Activated CD4-positive, alpha-beta T cell treated with anti-CD3 and anti-CD28 coated beads for 24 hours (primary cell): ENCODE measurements around the gene SNURF.
"Not testable (repeated sequence)": the region's sequence is repeated elsewhere in the genome, so short reads cannot be mapped to it uniquely, and the experiment has no call there.

Experiments
- DNase-seq, 2 donors: peaks; one replicate each; pipeline ENCODE4 v3.0.0-alpha.2; 2020; ENCODE audit warnings: low read depth in 2 of 2

Gene SNURF

GRCh38 chr15:24971052-24971451 lies 16.3 kb downstream of the SNURF start:
- DNase-seq, result no peak

GRCh38 chr15:24971772-24972171 lies 17.0 kb downstream of the SNURF start:
- no peak for DNase-seq

GRCh38 chr15:24972707-24973106 lies 17.9 kb downstream of the SNURF start:
- not testable (repeated sequence) for DNase-seq

GRCh38 chr15:24976932-24977331 lies 22.1 kb downstream of the SNURF start:
- DNase-seq, result no peak

GRCh38 chr15:24977686-24978085 lies 22.9 kb downstream of the SNURF start:
- no peak for DNase-seq

GRCh38 chr15:24985224-24985623 lies 30.4 kb downstream of the SNURF start:
- DNase-seq, result no peak

GRCh38 chr15:24986653-24987052 lies 31.9 kb downstream of the SNURF start:
- no peak for DNase-seq
